H9 (cell line): ENCODE results near the gene SLC6A2. TPM values are rescaled to one million over a fixed set of nuclear protein-coding genes. Genes with fewer than 3 reads are reported as not detected.

Source experiments
- DNase-seq: peaks from one replicate; pipeline ENCODE4 v3.0.0-alpha.2; 2017
- H2AFZ ChIP-seq: one replicate; pipeline ENCODE4 v1.6.1; 2013; ENCODE audit warnings: mild to moderate bottlenecking, low read length, control low read depth, moderate library complexity
- H2AK5ac ChIP-seq: 2 replicates; pipeline ENCODE4 v1.6.1; 2013; ENCODE audit warnings: low read length, control low read depth, mixed read lengths; ENCODE audit not compliant: insufficient read length
- H2BK120ac ChIP-seq: one replicate; pipeline ENCODE4 v1.6.1; 2013; ENCODE audit warnings: low read depth, mild to moderate bottlenecking, low read length, control low read depth, inconsistent platforms; ENCODE audit not compliant: poor library complexity, severe bottlenecking
- H2BK12ac ChIP-seq: 2 replicates; pipeline ENCODE4 v1.6.1; 2013; ENCODE audit warnings: low read length, control low read depth, mixed read lengths, low read depth; ENCODE audit not compliant: insufficient read length
- H2BK15ac ChIP-seq: 2 replicates; pipeline ENCODE4 v1.6.1; 2013; ENCODE audit warnings: low read depth, low read length, control low read depth
- H2BK20ac ChIP-seq: one replicate; pipeline ENCODE4 v1.6.1; 2013; ENCODE audit warnings: low read depth, mild to moderate bottlenecking, low read length, control low read depth, inconsistent platforms; ENCODE audit not compliant: poor library complexity, severe bottlenecking
- H2BK5ac ChIP-seq: 2 replicates; pipeline ENCODE4 v1.6.1; 2013; ENCODE audit warnings: low read length, control low read depth, mixed read lengths; ENCODE audit not compliant: insufficient read length
- H3K14ac ChIP-seq: 2 replicates; pipeline ENCODE4 v1.6.1; 2013; ENCODE audit warnings: low read length, control low read depth; ENCODE audit not compliant: insufficient read depth
- H3K18ac ChIP-seq: 2 replicates; pipeline ENCODE4 v1.6.1; 2013; ENCODE audit warnings: low read depth, mild to moderate bottlenecking, mixed read lengths, low read length, control low read depth; ENCODE audit not compliant: insufficient read length
- H3K23ac ChIP-seq: 2 replicates; pipeline ENCODE4 v1.6.1; 2013; ENCODE audit warnings: low read length, control low read depth, mixed read lengths, low read depth; ENCODE audit not compliant: insufficient read length
- H3K23me2 ChIP-seq: 2 replicates; pipeline ENCODE4 v1.6.1; 2013; ENCODE audit warnings: low read depth, mild to moderate bottlenecking, mixed read lengths, low read length, control low read depth; ENCODE audit not compliant: insufficient read length, poor library complexity, severe bottlenecking
- H3K27ac ChIP-seq: 2 replicates; pipeline ENCODE4 v1.5.1; 2013; ENCODE audit warnings: low read length, control low read depth, mixed read lengths, low read depth; ENCODE audit not compliant: insufficient read length
- H3K27me3 ChIP-seq: 2 replicates; pipeline ENCODE4 v1.6.1; 2013; ENCODE audit warnings: low read length, control low read depth, inconsistent platforms; ENCODE audit not compliant: insufficient read depth
- H3K4ac ChIP-seq: 2 replicates; pipeline ENCODE4 v1.6.1; 2013; ENCODE audit warnings: low read depth, mild to moderate bottlenecking, control low read depth, inconsistent platforms, low read length, moderate library complexity
- H3K4me1 ChIP-seq: 2 replicates; pipeline ENCODE4 v1.6.1; 2013; ENCODE audit warnings: low read length, control low read depth, inconsistent platforms; ENCODE audit not compliant: insufficient read depth
- H3K4me2 ChIP-seq: 2 replicates; pipeline ENCODE4 v1.6.1; 2013; ENCODE audit warnings: low read length, control low read depth, mixed read lengths; ENCODE audit not compliant: insufficient read length, insufficient read depth
- H3K56ac ChIP-seq: 2 replicates; pipeline ENCODE4 v1.6.1; 2013; ENCODE audit warnings: low read depth, mild to moderate bottlenecking, mixed read lengths, low read length, control low read depth; ENCODE audit not compliant: insufficient read length
- H3K79me1 ChIP-seq: 2 replicates; pipeline ENCODE4 v1.6.1; 2013; ENCODE audit warnings: low read depth, mild to moderate bottlenecking, moderate library complexity, low read length, control low read depth, inconsistent platforms; ENCODE audit not compliant: insufficient read depth, poor library complexity, severe bottlenecking
- H3K79me2 ChIP-seq: 2 replicates; pipeline ENCODE4 v1.6.1; 2013; ENCODE audit warnings: low read length, control low read depth, inconsistent platforms; ENCODE audit not compliant: insufficient read depth
- H3K9ac ChIP-seq: 2 replicates; pipeline ENCODE4 v1.6.1; 2013; ENCODE audit warnings: low read length, control low read depth, mixed read lengths; ENCODE audit not compliant: insufficient read length; ENCODE audit errors: extremely low read depth
- H3K9me3 ChIP-seq: one replicate; pipeline ENCODE4 v1.6.1; 2013; ENCODE audit warnings: low read depth, low read length, inconsistent platforms; ENCODE audit not compliant: control insufficient read depth
- H3T11ph ChIP-seq: one replicate; pipeline ENCODE4 v1.6.1; 2013; ENCODE audit warnings: mild to moderate bottlenecking, low read length, control low read depth, inconsistent platforms
- H4K20me1 ChIP-seq: one replicate; pipeline ENCODE4 v1.6.1; 2013; ENCODE audit not compliant: control insufficient read depth, insufficient read length, insufficient read depth
- H4K5ac ChIP-seq: 2 replicates; pipeline ENCODE4 v1.6.1; 2013; ENCODE audit warnings: low read depth, mild to moderate bottlenecking, mixed read lengths, low read length, control low read depth; ENCODE audit not compliant: insufficient read length
- H4K8ac ChIP-seq: replicated peaks from 2 replicates; pipeline ENCODE4 v1.6.1; 2013; ENCODE audit warnings: low read length, control low read depth, mixed read lengths, low read depth; ENCODE audit not compliant: insufficient read length
- H4K91ac ChIP-seq: 2 replicates; pipeline ENCODE4 v1.6.1; 2013; ENCODE audit warnings: low read depth, mild to moderate bottlenecking, moderate library complexity, mixed read lengths, low read length, control low read depth; ENCODE audit not compliant: insufficient read length
- H3K27ac Mint-ChIP-seq, 3 experiments: 2 replicates in 2 of 3; 3 replicates in 1 of 3; pipeline ENCODE4 v1.8.0; 2020 to 2021; ENCODE audit warnings: mixed read lengths in 3 of 3, mild to moderate bottlenecking in 1 of 3, moderate library complexity in 1 of 3
- H3K27me3 Mint-ChIP-seq: 2 replicates; pipeline ENCODE4 v1.8.0; 2021; ENCODE audit warnings: low read depth, mild to moderate bottlenecking, moderate library complexity, mixed read lengths
- H3K36me3 Mint-ChIP-seq, 3 experiments: 2 replicates in 2 of 3; 3 replicates in 1 of 3; pipeline ENCODE4 v1.8.0; 2020 to 2021; ENCODE audit warnings: low read depth in 3 of 3, mixed read lengths in 3 of 3; ENCODE audit not compliant: insufficient read depth in 1 of 3
- H3K4me1 Mint-ChIP-seq, 2 experiments: 2 replicates each; pipeline ENCODE4 v1.8.0; 2020; ENCODE audit warnings: mixed read lengths in 2 of 2
- H3K4me3 Mint-ChIP-seq, 2 experiments: 2 replicates in 1 of 2; 3 replicates in 1 of 2; pipeline ENCODE4 v1.8.0; 2020 to 2021; ENCODE audit warnings: mild to moderate bottlenecking in 2 of 2, mixed read lengths in 2 of 2, moderate library complexity in 1 of 2
- H3K9me3 Mint-ChIP-seq, 2 experiments: 2 replicates in 1 of 2; 3 replicates in 1 of 2; pipeline ENCODE4 v1.8.0; 2020; ENCODE audit warnings: mild to moderate bottlenecking in 2 of 2, mixed read lengths in 2 of 2, moderate library complexity in 1 of 2
- WGBS: extraction: QIAGEN DNeasy Blood & Tissue Kit; methylation state at CpG from one replicate; pipeline ENCODE4 v1.1.7; 2013; ENCODE audit warnings: missing lambda C conversion rate, low lambda C conversion rate, mixed read lengths; ENCODE audit not compliant: insufficient read length; ENCODE audit errors: extremely low coverage; 5-methylcytosine and 5-hydroxymethylcytosine counted together
- total RNA-seq: library from RNA; stranded (reverse); gene quantifications from 2 replicates; pipeline ENCODE4 v1.2.1, GENCODE V29; 2021
- TF ChIP-seq, protein P1 (sequence below): fragments of 200-600 bp; sonication (generic); conservative IDR thresholded peaks from 3 replicates; pipeline ENCODE4 v1.8.0; 2021; ENCODE audit warnings: antibody characterized with exemption, mild to moderate bottlenecking

The SLC6A2 gene
- total RNA-seq, 1 experiment from 2014 or later: 0.24 TPM

DNA sequence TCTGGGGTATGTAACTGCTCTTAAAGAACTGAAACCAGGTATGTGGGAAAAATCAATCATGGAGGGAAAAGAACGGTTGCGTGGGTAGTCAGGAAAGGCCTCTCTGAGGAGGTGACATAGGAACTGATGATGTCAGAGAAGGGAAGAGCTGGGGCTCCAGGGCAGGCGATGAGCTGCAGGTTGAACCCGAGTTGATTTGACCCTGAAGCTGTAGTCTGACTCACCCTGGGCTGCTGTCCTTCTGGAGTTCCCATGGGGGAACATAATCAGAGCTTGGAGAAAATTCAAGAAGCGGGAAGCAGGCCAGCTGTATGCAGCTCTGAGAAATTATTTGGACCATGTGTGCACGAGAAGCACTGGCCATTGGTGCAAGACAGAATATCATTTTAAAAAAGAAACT lies 16.7 kb downstream of the SLC6A2 start:
- H4K8ac ChIP-seq: no peak overlapping the region
- no peak overlapping the region for H3K4ac ChIP-seq
- H4K5ac ChIP-seq: no peak overlapping the region
- no peak overlapping the region for H2BK20ac ChIP-seq
- no peaks in the 10 kb centered on the region; the same call in 1 of the 2 replicates for H3K27me3 Mint-ChIP-seq
- H3K23me2 ChIP-seq: no peaks in the 10 kb centered on the region
- no peak overlapping the region for H2BK12ac ChIP-seq
- no peak overlapping the region for H2BK120ac ChIP-seq
- H3K23ac ChIP-seq: no peak overlapping the region
- H3K36me3 Mint-ChIP-seq: no peaks in the 10 kb centered on the region
- H2AFZ ChIP-seq: no peak overlapping the region
- H3K79me2 ChIP-seq: no peaks in the 10 kb centered on the region
- no peaks in the 10 kb centered on the region for H3K9me3 ChIP-seq
- H3K27ac Mint-ChIP-seq: no peak overlapping the region
- peaks cover 5 to 9% of the 10 kb centered on the region in 2 experiments for H3K4me1 Mint-ChIP-seq
- no peak overlapping the region for H2AK5ac ChIP-seq
- TF ChIP-seq, protein P1, sequence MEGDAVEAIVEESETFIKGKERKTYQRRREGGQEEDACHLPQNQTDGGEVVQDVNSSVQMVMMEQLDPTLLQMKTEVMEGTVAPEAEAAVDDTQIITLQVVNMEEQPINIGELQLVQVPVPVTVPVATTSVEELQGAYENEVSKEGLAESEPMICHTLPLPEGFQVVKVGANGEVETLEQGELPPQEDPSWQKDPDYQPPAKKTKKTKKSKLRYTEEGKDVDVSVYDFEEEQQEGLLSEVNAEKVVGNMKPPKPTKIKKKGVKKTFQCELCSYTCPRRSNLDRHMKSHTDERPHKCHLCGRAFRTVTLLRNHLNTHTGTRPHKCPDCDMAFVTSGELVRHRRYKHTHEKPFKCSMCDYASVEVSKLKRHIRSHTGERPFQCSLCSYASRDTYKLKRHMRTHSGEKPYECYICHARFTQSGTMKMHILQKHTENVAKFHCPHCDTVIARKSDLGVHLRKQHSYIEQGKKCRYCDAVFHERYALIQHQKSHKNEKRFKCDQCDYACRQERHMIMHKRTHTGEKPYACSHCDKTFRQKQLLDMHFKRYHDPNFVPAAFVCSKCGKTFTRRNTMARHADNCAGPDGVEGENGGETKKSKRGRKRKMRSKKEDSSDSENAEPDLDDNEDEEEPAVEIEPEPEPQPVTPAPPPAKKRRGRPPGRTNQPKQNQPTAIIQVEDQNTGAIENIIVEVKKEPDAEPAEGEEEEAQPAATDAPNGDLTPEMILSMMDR: no peak
- no peak overlapping the region for H3T11ph ChIP-seq
- H3K4me2 ChIP-seq: no peak overlapping the region
- H3K56ac ChIP-seq: no peak overlapping the region
- no peak overlapping the region for H3K4me3 Mint-ChIP-seq
- no peak overlapping the region for H3K14ac ChIP-seq
- H3K18ac ChIP-seq: no peak overlapping the region
- no peak overlapping the region for H2BK15ac ChIP-seq
- H4K91ac ChIP-seq: no peak overlapping the region
- no CpG with 5 or more reads among the region's 6 CpGs for WGBS
- no peaks in the 10 kb centered on the region for H4K20me1 ChIP-seq
- H3K9me3 Mint-ChIP-seq: no peaks in the 10 kb centered on the region
- no peaks in the 10 kb centered on the region for H3K27me3 ChIP-seq
- no peak overlapping the region for H2BK5ac ChIP-seq
- no peak overlapping the region for H3K9ac ChIP-seq
- DNase-seq: no peak
- no peak overlapping the region for H3K27ac ChIP-seq
- no peaks in the 10 kb centered on the region for H3K79me1 ChIP-seq
- peaks cover 4% of the 10 kb centered on the region; the same call in 1 of the 2 replicates for H3K4me1 ChIP-seq
